ENCODE results near the gene ADAT2. TPM values are rescaled to one million over a fixed set of nuclear protein-coding genes. Genes with fewer than 3 reads are reported as not detected.

ADAT2 gene
- total and polyA plus RNA-seq, 11 donors = 0.75 to 3.0 (median 1.5) TPM

GRCh38 chr6:143394389-143394788 is 56.1 kb downstream of the ADAT2 start:
- Histone ChIP-seq H3K4me3 (no peak overlapping the region), H3K9me3 (no peaks in the 10 kb centered on the region), H3K27me3 (no peaks in the 10 kb centered on the region), H3K4me1 (peaks cover 0 to 17% (median 2%) of the 10 kb centered on the region in 12 donors), H3K36me3 (no peaks in the 10 kb centered on the region), H3K27ac (no peak overlapping the region)
- intact Hi-C loops (cut with DNase I) = no loop called here
- WGBS, 4 donors = 88 to 94% (median 91%) methylated on average over 4 of the region's 4 CpGs
- DNase-seq (no peak), ATAC-seq (no peak)
- TF ChIP-seq POLR2A (IDR thresholded peaks at IDR 0.05) = no peak
- TF ChIP-seq, protein P1, sequence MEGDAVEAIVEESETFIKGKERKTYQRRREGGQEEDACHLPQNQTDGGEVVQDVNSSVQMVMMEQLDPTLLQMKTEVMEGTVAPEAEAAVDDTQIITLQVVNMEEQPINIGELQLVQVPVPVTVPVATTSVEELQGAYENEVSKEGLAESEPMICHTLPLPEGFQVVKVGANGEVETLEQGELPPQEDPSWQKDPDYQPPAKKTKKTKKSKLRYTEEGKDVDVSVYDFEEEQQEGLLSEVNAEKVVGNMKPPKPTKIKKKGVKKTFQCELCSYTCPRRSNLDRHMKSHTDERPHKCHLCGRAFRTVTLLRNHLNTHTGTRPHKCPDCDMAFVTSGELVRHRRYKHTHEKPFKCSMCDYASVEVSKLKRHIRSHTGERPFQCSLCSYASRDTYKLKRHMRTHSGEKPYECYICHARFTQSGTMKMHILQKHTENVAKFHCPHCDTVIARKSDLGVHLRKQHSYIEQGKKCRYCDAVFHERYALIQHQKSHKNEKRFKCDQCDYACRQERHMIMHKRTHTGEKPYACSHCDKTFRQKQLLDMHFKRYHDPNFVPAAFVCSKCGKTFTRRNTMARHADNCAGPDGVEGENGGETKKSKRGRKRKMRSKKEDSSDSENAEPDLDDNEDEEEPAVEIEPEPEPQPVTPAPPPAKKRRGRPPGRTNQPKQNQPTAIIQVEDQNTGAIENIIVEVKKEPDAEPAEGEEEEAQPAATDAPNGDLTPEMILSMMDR (IDR thresholded peaks at IDR 0.05) = no peak

- H3K27ac ChIP-seq = no peak overlapping the region
- no peaks in the 10 kb centered on the region for H3K4me1 ChIP-seq
- H3K4me3 ChIP-seq = no peak overlapping the region
- TF ChIP-seq, protein P1 (IDR thresholded peaks at IDR 0.05) = no peak
- no peak for TF ChIP-seq POLR2A (IDR thresholded peaks at IDR 0.05)
- no peaks in the 10 kb centered on the region for H3K9me3 ChIP-seq
- no peaks in the 10 kb centered on the region for H3K36me3 ChIP-seq
- WGBS, 4 donors = 88 to 94% (median 91%) methylated on average over 3 of the region's 3 CpGs
- H3K27me3 ChIP-seq = no peaks in the 10 kb centered on the region
- ATAC-seq = no peak
- intact Hi-C loops (cut with DNase I) = no loop called here
- DNase-seq = no peak
These were observed 60.2 kb downstream of the ADAT2 start for GRCh38 chr6:143390278-143390677.

DNA sequence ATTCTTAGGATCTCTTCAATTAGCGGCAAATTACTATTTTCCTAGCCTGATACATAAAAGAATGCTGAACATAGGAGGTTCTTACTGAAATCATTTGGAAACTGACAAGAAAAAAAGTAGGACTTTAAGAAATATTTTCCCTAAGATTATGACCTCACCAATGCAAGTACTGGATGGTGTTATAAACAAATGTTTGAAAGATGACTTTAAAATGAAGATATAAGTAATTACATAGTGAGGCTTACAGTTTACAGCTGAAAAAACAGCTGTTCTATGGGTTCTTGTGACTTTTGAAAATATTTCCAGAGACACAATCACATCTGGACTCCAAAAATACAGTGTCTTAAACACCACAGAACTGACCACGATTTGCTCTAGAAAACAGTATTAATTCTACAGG is 64.9 kb downstream of the ADAT2 start:
- H3K9me3 ChIP-seq = peaks cover 0 to 7% (median 0%) of the 10 kb centered on the region in 12 donors
- no peak for TF ChIP-seq POLR2A (IDR thresholded peaks at IDR 0.05)
- TF ChIP-seq, protein P1 (IDR thresholded peaks at IDR 0.05) = no peak
- ATAC-seq (no peak), DNase-seq (no peak)
- no peaks in the 10 kb centered on the region for H3K36me3 ChIP-seq
- intact Hi-C loops (cut with DNase I) = no loop called here
- no peaks in the 10 kb centered on the region for H3K4me1 ChIP-seq
- H3K27me3 ChIP-seq = no peaks in the 10 kb centered on the region
- H3K27ac ChIP-seq = no peak overlapping the region
- H3K4me3 ChIP-seq = no peak overlapping the region
- 80 to 91% (median 85%) methylated on average over 2 of the region's 2 CpGs for WGBS, 4 donors

DNA sequence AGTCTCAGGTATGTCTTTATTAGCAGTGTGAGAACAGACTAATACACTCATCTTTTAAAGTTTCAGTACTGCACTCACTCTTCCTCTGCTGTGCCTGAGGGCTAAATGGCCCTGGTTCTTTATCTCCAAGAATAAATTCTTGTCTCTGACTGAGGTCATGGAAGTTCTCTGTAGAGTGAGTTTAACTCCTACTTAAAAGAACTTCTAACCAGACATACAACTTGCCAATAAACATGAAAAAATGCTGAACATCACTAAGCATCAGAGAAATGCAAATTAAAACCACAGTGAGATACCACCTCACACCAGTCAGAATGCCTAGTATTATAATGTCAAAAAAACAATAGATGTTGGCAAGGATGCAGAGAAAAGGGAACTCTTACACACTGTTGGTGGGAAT is 73.6 kb downstream of the ADAT2 start:
- Histone ChIP-seq H3K27me3 (no peaks in the 10 kb centered on the region), H3K36me3 (no peaks in the 10 kb centered on the region), H3K27ac (no peak overlapping the region), H3K9me3 (no peaks in the 10 kb centered on the region), H3K4me3 (no peak overlapping the region), H3K4me1 (no peaks in the 10 kb centered on the region)
- TF ChIP-seq, protein P1 (IDR thresholded peaks at IDR 0.05) = no peak
- TF ChIP-seq POLR2A (IDR thresholded peaks at IDR 0.05) = no peak
- no peak for ATAC-seq
- DNase-seq = no peak
- intact Hi-C loops (cut with DNase I) = no loop called here

All from heart left ventricle (tissue), 16 donors.